ENCODE data around the gene ANKRD66. TPM values are rescaled to one million over a fixed set of nuclear protein-coding genes. Genes with fewer than 3 reads are reported as not detected.

Gene ANKRD66
- total RNA-seq, 1 experiment from 2014 or later: not detected

DNA sequence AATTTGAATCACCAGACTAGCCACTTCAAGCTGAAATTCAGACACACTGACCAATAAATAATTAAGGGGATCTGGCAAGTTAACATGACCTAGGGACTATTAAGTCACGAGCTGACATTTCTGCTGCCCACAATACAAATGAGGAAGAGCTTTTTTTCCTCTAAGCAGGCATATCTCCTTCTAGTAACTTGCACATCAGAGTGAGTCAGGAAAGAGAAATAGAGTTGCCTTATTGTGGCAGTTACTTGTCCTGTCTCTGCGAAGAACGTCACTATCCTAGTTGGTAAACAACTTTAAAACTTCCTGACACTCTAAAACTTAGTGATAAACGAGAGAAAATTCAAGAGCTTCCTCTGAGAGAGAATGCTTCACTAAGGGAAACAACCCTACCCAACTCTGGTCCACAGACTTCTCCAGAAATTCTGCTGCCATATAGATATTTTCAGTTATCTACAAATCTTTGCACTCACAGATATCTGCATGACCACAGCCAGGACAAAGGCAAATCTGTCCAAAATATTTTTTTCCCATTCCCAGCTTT is 15.7 kb upstream of the ANKRD66 start (continued):
- no peak for TF ChIP-seq SRF (IDR thresholded peaks at IDR 0.05; ENCODE audit: low read depth)

DNA sequence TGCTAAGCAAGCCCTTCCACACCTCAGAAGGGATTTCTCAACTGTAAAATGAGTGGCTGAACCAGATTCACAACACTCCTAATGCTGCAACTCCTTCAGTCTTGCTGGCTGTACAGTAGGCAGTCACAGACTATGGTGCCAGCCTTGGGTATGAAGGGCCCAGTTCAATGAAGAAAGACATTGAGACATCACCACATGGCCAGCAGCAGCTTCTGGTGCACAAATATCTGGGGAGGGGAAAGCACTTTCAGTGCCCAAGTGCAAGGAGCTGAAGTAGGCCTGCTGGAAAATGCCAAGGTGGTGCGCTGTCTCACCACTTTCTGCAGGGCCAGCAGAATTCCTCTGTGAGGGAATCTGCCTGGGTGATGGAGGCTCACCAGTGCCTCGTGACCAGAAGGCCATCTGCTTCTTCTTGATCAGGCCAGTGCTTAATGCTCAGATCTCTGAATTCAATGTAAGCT is 13.4 kb upstream of the ANKRD66 start:
- H3K4me3 ChIP-seq (replicated peaks in 1 of 2; ENCODE audit: low read depth in 1 of 2, low read length in 2 of 2): no peak overlapping the region
- RAD21 ChIA-PET (ENCODE audit: low non-redundant PET in 1 of 2, low total read pairs in 2 of 2, uncharacterized antibody in 2 of 2, unreplicated experiment in 2 of 2): no interaction called here
- intact Hi-C loops (cut with micrococcal nuclease): loop anchor here (10.0 kb wide), 1 partner anchor 311 kb away; the partner anchor contains the start of gene ADGRF1
- TF ChIP-seq, protein P1, sequence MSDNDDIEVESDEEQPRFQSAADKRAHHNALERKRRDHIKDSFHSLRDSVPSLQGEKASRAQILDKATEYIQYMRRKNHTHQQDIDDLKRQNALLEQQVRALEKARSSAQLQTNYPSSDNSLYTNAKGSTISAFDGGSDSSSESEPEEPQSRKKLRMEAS (IDR thresholded peaks at IDR 0.05): no peak
- POLR2A ChIA-PET: interaction anchor here (0.7 to 1.5 kb wide), 2 partner anchors 14 to 49 kb away, joined by 3 read pairs; no protein-coding TSS in a partner anchor
- peak overlapping the region; percentile 98 for H3K4me2 ChIP-seq (ENCODE audit: low read length)
- no peaks in the 10 kb centered on the region for H4K20me1 ChIP-seq (ENCODE audit: insufficient read depth)
- no TSS peak for BruUV-seq (replicated peaks)
- no peak overlapping the region for H3K9ac ChIP-seq (ENCODE audit: low read length)
- DNase-seq (ENCODE audit: low read depth, low spot score) (no peak), ATAC-seq (no peak)
- H3K9me2 ChIP-seq (ENCODE audit: insufficient read depth): no peaks in the 10 kb centered on the region
- H3K27me3 ChIP-seq (ENCODE audit: insufficient read depth, low read length): no peaks in the 10 kb centered on the region
- no peaks in the 10 kb centered on the region for H3K79me2 ChIP-seq (ENCODE audit: insufficient read depth, low read length)
- peaks cover 16 to 32% of the 10 kb centered on the region in 2 experiments for H3K4me1 ChIP-seq (ENCODE audit: control insufficient read depth in 1 of 2, insufficient read depth in 2 of 2, low read length in 2 of 2)
- CTCF ChIA-PET: interaction anchor here (1.0 to 1.2 kb wide), 2 partner anchors 15 to 116 kb away, joined by 3 read pairs; no protein-coding TSS in a partner anchor
- H3K27ac ChIP-seq (ENCODE audit: low read depth, low read length): peak overlapping the region; percentile 43; the same call in 1 of the 2 replicates
- H3K36me3 ChIP-seq (ENCODE audit: control insufficient read depth in 1 of 2, insufficient read depth in 2 of 2, low read length in 2 of 2): no peaks in the 10 kb centered on the region
- no peaks in the 10 kb centered on the region for H3K9me3 ChIP-seq (ENCODE audit: control insufficient read depth in 1 of 2, insufficient read depth in 1 of 2, low read depth in 1 of 2, low read length in 2 of 2)
- no peak overlapping the region for H2AFZ ChIP-seq (ENCODE audit: low read depth, low read length, poor library complexity, severe bottlenecking)

DNA sequence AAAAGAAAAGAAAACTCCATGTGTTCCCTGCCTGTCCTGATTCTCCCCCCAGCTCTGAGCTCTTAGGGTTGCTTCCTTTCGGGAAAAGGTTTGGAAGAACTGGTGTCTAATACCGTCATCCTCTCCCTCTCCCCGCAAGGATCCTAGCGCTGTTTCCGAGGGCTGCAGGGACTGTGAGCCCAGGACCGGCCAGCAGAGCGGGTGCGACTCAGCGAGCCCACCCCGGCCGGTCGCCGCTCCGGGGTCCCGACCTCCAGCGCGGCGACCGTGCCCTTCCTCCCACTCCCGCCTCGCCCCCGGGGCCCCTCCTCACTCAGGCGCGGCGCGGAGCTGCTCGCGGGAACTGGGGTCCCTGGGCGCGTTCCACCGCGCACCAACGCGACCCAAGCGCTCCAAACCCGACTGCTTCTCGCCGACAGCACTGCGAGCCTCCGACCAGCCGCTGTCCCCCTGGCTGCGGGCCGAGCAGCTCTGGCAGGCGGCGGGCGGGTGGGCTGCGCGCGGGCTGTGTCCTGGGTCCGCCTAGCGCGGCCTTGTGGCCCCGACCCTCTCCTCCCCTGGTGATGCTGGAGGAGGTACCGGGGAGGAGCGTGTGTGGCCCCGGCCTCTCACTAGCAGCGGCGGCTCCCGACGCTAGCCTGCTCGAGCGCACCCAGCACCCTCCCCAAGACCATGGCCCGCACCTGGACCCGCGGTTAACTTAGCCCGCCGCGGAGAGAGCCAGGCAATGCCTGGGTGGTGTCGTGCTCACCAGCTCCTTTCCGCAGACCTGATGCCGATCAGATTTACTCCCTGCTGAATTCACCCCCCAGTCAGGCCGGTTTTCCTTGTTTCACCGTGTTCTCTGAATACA is 11.6 kb upstream of the ANKRD66 start, which contains the start of gene PLA2G7:
PLA2G7 (minus strand) TSS at position 509 of the 853 bp plus-strand sequence. CDS start 12,484 bp downstream, outside the sequence.
- H3K9ac ChIP-seq (ENCODE audit: low read length): peak within 1 kb of the TSS; percentile 64
- H3K4me3 ChIP-seq (replicated peaks in 1 of 2; ENCODE audit: low read depth in 1 of 2, low read length in 2 of 2): peak within 1 kb of the TSS; percentile 45 to 76
- H3K79me2 ChIP-seq (ENCODE audit: insufficient read depth, low read length): no peaks in the 10 kb centered on the region
- peak within 1 kb of the TSS; percentile 98 for H3K4me2 ChIP-seq (ENCODE audit: low read length)
- intact Hi-C loops (cut with micrococcal nuclease): loop anchor here (10.0 kb wide), 1 partner anchor 310 kb away; the partner anchor contains the start of gene ADGRF1
- no TSS peak for BruUV-seq (replicated peaks)
- H2AFZ ChIP-seq (ENCODE audit: low read depth, low read length, poor library complexity, severe bottlenecking): peak within 1 kb of the TSS; percentile 99
- ChIA-PET POLR2A (interaction anchor here (1.5 kb wide), 1 partner anchor 48 kb away, joined by 3 read pairs; no protein-coding TSS in a partner anchor), RAD21 (ENCODE audit: low non-redundant PET in 1 of 2, low total read pairs in 2 of 2, uncharacterized antibody in 2 of 2, unreplicated experiment in 2 of 2) (interaction anchor here in 1 of 2 experiments (0.6 kb wide), 1 partner anchor 312 kb away, joined by 3 read pairs; no protein-coding TSS in a partner anchor), CTCF (interaction anchor here (0.6 kb wide), 1 partner anchor 22 kb away, joined by 3 read pairs; no protein-coding TSS in a partner anchor)
- DNase-seq (ENCODE audit: low read depth, low spot score): no peak
- H3K9me2 ChIP-seq (ENCODE audit: insufficient read depth): no peaks in the 10 kb centered on the region
- peak; percentile 76 for ATAC-seq
- peaks cover 16 to 32% of the 10 kb centered on the region in 2 experiments for H3K4me1 ChIP-seq (ENCODE audit: control insufficient read depth in 1 of 2, insufficient read depth in 2 of 2, low read length in 2 of 2)
- H3K9me3 ChIP-seq (ENCODE audit: control insufficient read depth in 1 of 2, insufficient read depth in 1 of 2, low read depth in 1 of 2, low read length in 2 of 2): no peaks in the 10 kb centered on the region
- H3K36me3 ChIP-seq (ENCODE audit: control insufficient read depth in 1 of 2, insufficient read depth in 2 of 2, low read length in 2 of 2): no peaks in the 10 kb centered on the region
- H3K27ac ChIP-seq (ENCODE audit: low read depth, low read length): peak within 1 kb of the TSS; percentile 43
- no peaks in the 10 kb centered on the region for H4K20me1 ChIP-seq (ENCODE audit: insufficient read depth)
- H3K27me3 ChIP-seq (ENCODE audit: insufficient read depth, low read length): no peaks in the 10 kb centered on the region
- TF ChIP-seq, protein P2, sequence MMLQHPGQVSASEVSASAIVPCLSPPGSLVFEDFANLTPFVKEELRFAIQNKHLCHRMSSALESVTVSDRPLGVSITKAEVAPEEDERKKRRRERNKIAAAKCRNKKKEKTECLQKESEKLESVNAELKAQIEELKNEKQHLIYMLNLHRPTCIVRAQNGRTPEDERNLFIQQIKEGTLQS (IDR thresholded peaks at IDR 0.05): no peak
- TF ChIP-seq POLR2AphosphoS5 (IDR thresholded peaks at IDR 0.05; ENCODE audit: low read depth, low read length) (peak; percentile 22), ELF1 (IDR thresholded peaks at IDR 0.05; ENCODE audit: borderline replicate concordance, low read depth) (no peak), CBX3 (IDR thresholded peaks at IDR 0.05; ENCODE audit: low read depth) (no peak), ZNF274 (IDR thresholded peaks at IDR 0.05; ENCODE audit: low read depth, low read length) (no peak), EGR1 (IDR thresholded peaks at IDR 0.05; ENCODE audit: low read depth) (no peak), RAD21 (IDR thresholded peaks at IDR 0.05; ENCODE audit: low read depth) (no peak), ZFX (IDR thresholded peaks at IDR 0.05) (peak; percentile 56), YY1 (IDR thresholded peaks at IDR 0.05; ENCODE audit: extremely low read depth, insufficient replicate concordance, low read depth, low read length) (no peak)
- TF ChIP-seq, protein P3, sequence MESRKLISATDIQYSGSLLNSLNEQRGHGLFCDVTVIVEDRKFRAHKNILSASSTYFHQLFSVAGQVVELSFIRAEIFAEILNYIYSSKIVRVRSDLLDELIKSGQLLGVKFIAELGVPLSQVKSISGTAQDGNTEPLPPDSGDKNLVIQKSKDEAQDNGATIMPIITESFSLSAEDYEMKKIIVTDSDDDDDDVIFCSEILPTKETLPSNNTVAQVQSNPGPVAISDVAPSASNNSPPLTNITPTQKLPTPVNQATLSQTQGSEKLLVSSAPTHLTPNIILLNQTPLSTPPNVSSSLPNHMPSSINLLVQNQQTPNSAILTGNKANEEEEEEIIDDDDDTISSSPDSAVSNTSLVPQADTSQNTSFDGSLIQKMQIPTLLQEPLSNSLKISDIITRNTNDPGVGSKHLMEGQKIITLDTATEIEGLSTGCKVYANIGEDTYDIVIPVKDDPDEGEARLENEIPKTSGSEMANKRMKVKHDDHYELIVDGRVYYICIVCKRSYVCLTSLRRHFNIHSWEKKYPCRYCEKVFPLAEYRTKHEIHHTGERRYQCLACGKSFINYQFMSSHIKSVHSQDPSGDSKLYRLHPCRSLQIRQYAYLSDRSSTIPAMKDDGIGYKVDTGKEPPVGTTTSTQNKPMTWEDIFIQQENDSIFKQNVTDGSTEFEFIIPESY (IDR thresholded peaks at IDR 0.05; ENCODE audit: extremely low read depth, insufficient replicate concordance, low read length): no peak
